ENCODE data around the gene TAAR1. TPM values are rescaled to one million over a fixed set of nuclear protein-coding genes. Genes with fewer than 3 reads are reported as not detected.
"Not testable (repeated sequence)": the region's sequence is repeated elsewhere in the genome, so short reads cannot be mapped to it uniquely, and the experiment has no call there.

The TAAR1 gene
- total RNA-seq, 1 donor from 2014 or later, result not detected

GRCh38 chr6:132612449-132613108 is 46.4 kb downstream of the TAAR1 start:
- DNase-seq (ENCODE audit: extremely low spot score in 2 of 2), result no peak
- no peaks in the 10 kb centered on the region for H3K36me3 ChIP-seq
- H3K9me3 ChIP-seq, result no peaks in the 10 kb centered on the region
- no peaks in the 10 kb centered on the region for H3K27me3 ChIP-seq
- H3K4me3 ChIP-seq, result no peak overlapping the region
- H3K27ac ChIP-seq, result no peak overlapping the region
- TF ChIP-seq POLR2AphosphoS5 (IDR thresholded peaks at IDR 0.05; ENCODE audit: insufficient read depth in 1 of 2, low read depth in 1 of 2), result no peak
- no peak for TF ChIP-seq POLR2A (IDR thresholded peaks at IDR 0.05)
- TF ChIP-seq CTCF (IDR thresholded peaks at IDR 0.05), result no peak
- H3K4me1 ChIP-seq, result no peaks in the 10 kb centered on the region
- intact Hi-C loops (cut with DNase I), result no loop called here

- no peak for DNase-seq (ENCODE audit: extremely low spot score in 2 of 2)
- Histone ChIP-seq H3K4me1 (no peaks in the 10 kb centered on the region), H3K9me3 (no peaks in the 10 kb centered on the region), H3K4me3 (no peak overlapping the region), H3K36me3 (no peaks in the 10 kb centered on the region), H3K27ac (no peak overlapping the region), H3K27me3 (no peaks in the 10 kb centered on the region)
- intact Hi-C loops (cut with DNase I), result no loop called here
- TF ChIP-seq CTCF (IDR thresholded peaks at IDR 0.05) (no peak), POLR2AphosphoS5 (IDR thresholded peaks at IDR 0.05; ENCODE audit: insufficient read depth in 1 of 2, low read depth in 1 of 2) (no peak)
Measured at GRCh38 chr6:132611616-132612015, 47.4 kb downstream of the TAAR1 start.

- H3K36me3 ChIP-seq, result no peaks in the 10 kb centered on the region
- DNase-seq (ENCODE audit: extremely low spot score in 2 of 2), result no peak
- H3K4me3 ChIP-seq, result no peak overlapping the region
- no peaks in the 10 kb centered on the region for H3K27me3 ChIP-seq
- H3K27ac ChIP-seq, result no peak overlapping the region
- H3K9me3 ChIP-seq, result no peaks in the 10 kb centered on the region
- no peak for TF ChIP-seq POLR2AphosphoS5 (IDR thresholded peaks at IDR 0.05; ENCODE audit: insufficient read depth in 1 of 2, low read depth in 1 of 2)
- no peak for TF ChIP-seq CTCF (IDR thresholded peaks at IDR 0.05)
- TF ChIP-seq POLR2A (IDR thresholded peaks at IDR 0.05), result no peak
- intact Hi-C loops (cut with DNase I), result no loop called here
- no peaks in the 10 kb centered on the region for H3K4me1 ChIP-seq
Measured at GRCh38 chr6:132607544-132608233, 51.3 kb downstream of the TAAR1 start.

- Histone ChIP-seq H3K36me3 (no peaks in the 10 kb centered on the region), H3K4me3 (no peak overlapping the region), H3K27ac (no peak overlapping the region), H3K9me3 (no peaks in the 10 kb centered on the region), H3K4me1 (no peaks in the 10 kb centered on the region), H3K27me3 (no peaks in the 10 kb centered on the region)
- DNase-seq (ENCODE audit: extremely low spot score in 2 of 2), result no peak
- TF ChIP-seq POLR2AphosphoS5 (IDR thresholded peaks at IDR 0.05; ENCODE audit: insufficient read depth in 1 of 2, low read depth in 1 of 2), result no peak
- no peak for TF ChIP-seq CTCF (IDR thresholded peaks at IDR 0.05)
- no peak for TF ChIP-seq POLR2A (IDR thresholded peaks at IDR 0.05)
- intact Hi-C loops (cut with DNase I), result no loop called here
Measured at GRCh38 chr6:132604635-132605152, 54.3 kb downstream of the TAAR1 start.

GRCh38 chr6:132600900-132601299 is 58.1 kb downstream of the TAAR1 start:
- H3K4me1 ChIP-seq; H3K27me3 ChIP-seq; H3K9me3 ChIP-seq; H3K36me3 ChIP-seq; intact Hi-C loops (cut with DNase I); H3K27ac ChIP-seq; DNase-seq (ENCODE audit: extremely low spot score in 2 of 2); H3K4me3 ChIP-seq: not testable (repeated sequence)
